Smooth muscle cell (in vitro differentiated cells): ENCODE measurements around the gene RABEPK. TPM values are rescaled to one million over a fixed set of nuclear protein-coding genes. Genes with fewer than 3 reads are reported as not detected.

Source experiments
- DNase-seq: peaks from one replicate; lab custom pipeline; 2025; ENCODE audit not compliant: unreplicated experiment; lab: John Stamatoyannopoulos, UW
- H2AFZ ChIP-seq: fragments of 200-600 bp; sonication (generic); 2 replicates; pipeline ENCODE4 v1.6.0; 2016; ENCODE audit warnings: antibody characterized with exemption, low read depth, mild to moderate bottlenecking
- H3F3A ChIP-seq: fragments of 200-600 bp; sonication (generic); 2 replicates; pipeline ENCODE4 v1.6.0; 2017; ENCODE audit warnings: antibody characterized with exemption, low read depth
- H3K27ac ChIP-seq: fragments of 200-600 bp; sonication (generic); 2 replicates; pipeline ENCODE4 v1.5.1; 2016; ENCODE audit warnings: low read depth, mild to moderate bottlenecking
- H3K27me3 ChIP-seq: fragments of 200-600 bp; sonication (generic); 2 replicates; pipeline ENCODE4 v1.6.1; 2016; ENCODE audit warnings: low read depth, mild to moderate bottlenecking
- H3K36me3 ChIP-seq: fragments of 200-600 bp; sonication (generic); 2 replicates; pipeline ENCODE4 v1.5.1; 2016; ENCODE audit warnings: low read depth
- H3K4me1 ChIP-seq: fragments of 200-600 bp; sonication (generic); 2 replicates; pipeline ENCODE4 v1.5.1; 2016; ENCODE audit warnings: low read depth
- H3K4me2 ChIP-seq: fragments of 200-600 bp; sonication (generic); 2 replicates; pipeline ENCODE4 v1.6.0; 2016; ENCODE audit warnings: mild to moderate bottlenecking
- H3K4me3 ChIP-seq: fragments of 200-600 bp; sonication (generic); 2 replicates; pipeline ENCODE4 v1.5.1; 2016; ENCODE audit warnings: mild to moderate bottlenecking
- H3K79me2 ChIP-seq: fragments of 200-600 bp; sonication (generic); 2 replicates; pipeline ENCODE4 v1.6.0; 2016; ENCODE audit warnings: low read depth, mild to moderate bottlenecking
- H3K9ac ChIP-seq: fragments of 200-600 bp; sonication (generic); 2 replicates; pipeline ENCODE4 v1.6.0; 2016; ENCODE audit warnings: low read depth
- H3K9me3 ChIP-seq: fragments of 200-600 bp; sonication (generic); replicated peaks from 2 replicates; pipeline ENCODE4 v1.5.1; 2016; ENCODE audit warnings: low read depth
- H4K20me1 ChIP-seq: fragments of 200-600 bp; sonication (generic); 2 replicates; pipeline ENCODE4 v1.6.0; 2016; ENCODE audit warnings: low read depth
- CTCF ChIP-seq: fragments of 200-600 bp; sonication (generic); IDR thresholded peaks from 2 replicates; pipeline ENCODE4 v1.5.1; 2017; ENCODE audit warnings: borderline replicate concordance, mild to moderate bottlenecking, antibody characterized with exemption; ENCODE audit not compliant: insufficient read depth, poor library complexity, severe bottlenecking
- WGBS: methylation state at CpG from one replicate; pipeline ENCODE4 v1.1.7; 2016; ENCODE audit warnings: low lambda C conversion rate; 5-methylcytosine and 5-hydroxymethylcytosine counted together
- polyA plus RNA-seq: library from polyadenylated mRNA; unstranded; fragments of >200 nt; fragmentation: Nextera tagmentation; extraction: Ambion mirVana; gene quantifications from 2 replicates; pipeline ENCODE4 v1.2.1, GENCODE V29; 2016
- total RNA-seq: library from RNA; depleted of rRNA; stranded (reverse); fragments of >200 nt; gene quantifications from 2 replicates; pipeline ENCODE4 v1.2.3, GENCODE V29; 2014

RABEPK gene
- total and polyA plus RNA-seq, 2 experiments from 2014 or later: 20.9 to 42.9 TPM

GRCh38 chr9:125166762-125167161 is 33.6 kb upstream of the RABEPK start:
- H3K36me3 ChIP-seq: peaks cover 9% of the 10 kb centered on the region
- no peak overlapping the region for H3K4me3 ChIP-seq
- no peaks in the 10 kb centered on the region for H3F3A ChIP-seq
- H4K20me1 ChIP-seq: peaks cover 55% of the 10 kb centered on the region
- no peak for TF ChIP-seq CTCF
- 100% methylated on average over 2 of the region's 2 CpGs for WGBS
- H3K27me3 ChIP-seq: no peaks in the 10 kb centered on the region
- H3K4me2 ChIP-seq: no peak overlapping the region
- peaks cover 33% of the 10 kb centered on the region for H3K79me2 ChIP-seq
- no peak overlapping the region for H3K27ac ChIP-seq
- no peak overlapping the region for H2AFZ ChIP-seq
- no peaks in the 10 kb centered on the region for H3K9me3 ChIP-seq
- no peak overlapping the region for H3K9ac ChIP-seq
- H3K4me1 ChIP-seq: no peaks in the 10 kb centered on the region
- DNase-seq: no peak

- Histone ChIP-seq H3K27ac (no peak overlapping the region), H3K36me3 (peaks cover 9% of the 10 kb centered on the region), H3K9me3 (no peaks in the 10 kb centered on the region), H3K9ac (no peak overlapping the region), H3F3A (no peaks in the 10 kb centered on the region), H2AFZ (no peak overlapping the region), H3K4me3 (no peak overlapping the region), H3K4me1 (no peaks in the 10 kb centered on the region), H3K79me2 (peaks cover 54% of the 10 kb centered on the region), H3K27me3 (no peaks in the 10 kb centered on the region), H4K20me1 (peaks cover 71% of the 10 kb centered on the region), H3K4me2 (no peak overlapping the region)
- no peak for TF ChIP-seq CTCF
- no peak for DNase-seq
These were observed 30.4 kb upstream of the RABEPK start for GRCh38 chr9:125169895-125170294.

GRCh38 chr9:125172031-125172755 is 28.1 kb upstream of the RABEPK start:
- no peak for TF ChIP-seq CTCF
- Histone ChIP-seq H3K27me3 (no peaks in the 10 kb centered on the region), H3K9ac (no peak overlapping the region), H3K4me2 (no peak overlapping the region), H3K4me3 (no peak overlapping the region), H2AFZ (no peak overlapping the region), H3K27ac (no peak overlapping the region), H3K36me3 (peaks cover 9% of the 10 kb centered on the region), H3K4me1 (no peaks in the 10 kb centered on the region), H3K9me3 (no peaks in the 10 kb centered on the region), H3F3A (no peaks in the 10 kb centered on the region), H3K79me2 (peaks cover 64% of the 10 kb centered on the region), H4K20me1 (peaks cover 70% of the 10 kb centered on the region)
- WGBS: 79% methylated on average over 6 of the region's 6 CpGs
- DNase-seq: no peak

GRCh38 chr9:125176636-125177035 is 23.7 kb upstream of the RABEPK start:
- Histone ChIP-seq H3K27ac (no peak overlapping the region), H3K4me3 (no peak overlapping the region), H2AFZ (no peak overlapping the region), H3K27me3 (no peaks in the 10 kb centered on the region), H3F3A (no peaks in the 10 kb centered on the region), H3K4me2 (no peak overlapping the region), H3K4me1 (no peaks in the 10 kb centered on the region), H3K9ac (no peak overlapping the region), H3K9me3 (no peaks in the 10 kb centered on the region), H3K79me2 (peaks cover 94% of the 10 kb centered on the region), H4K20me1 (peaks cover 94% of the 10 kb centered on the region), H3K36me3 (no peaks in the 10 kb centered on the region)
- WGBS: 87% methylated on average over 3 of the region's 3 CpGs
- no peak for TF ChIP-seq CTCF
- no peak for DNase-seq
